Upper lobe of left lung (tissue), 4 donors: ENCODE results near the gene PRDM16.

Experiments
- POLR2A ChIP-seq, 4 donors: fragments of 450-650 bp; IDR thresholded peaks; one replicate each; pipeline ENCODE4 v1.5.1; 2016 to 2017; ENCODE audit warnings: antibody characterized with exemption in 4 of 4, mild to moderate bottlenecking in 2 of 4
- POLR2AphosphoS5 ChIP-seq, 2 donors: sonication (generic); formaldehyde crosslinking; IDR thresholded peaks; one replicate each; pipeline ENCODE4 v1.5.1; 2017; ENCODE audit warnings: antibody characterized with exemption in 2 of 2
- TF ChIP-seq, protein P1 (sequence below), 6 experiments: fragments of 450-650 bp in 4 of 6; fragments of 200-600 bp in 2 of 6; sonication (generic) in 2 of 6; IDR thresholded peaks; one replicate each; pipeline ENCODE4 v1.5.1; 2016 to 2019; ENCODE audit warnings: antibody characterized with exemption in 6 of 6

DNA sequence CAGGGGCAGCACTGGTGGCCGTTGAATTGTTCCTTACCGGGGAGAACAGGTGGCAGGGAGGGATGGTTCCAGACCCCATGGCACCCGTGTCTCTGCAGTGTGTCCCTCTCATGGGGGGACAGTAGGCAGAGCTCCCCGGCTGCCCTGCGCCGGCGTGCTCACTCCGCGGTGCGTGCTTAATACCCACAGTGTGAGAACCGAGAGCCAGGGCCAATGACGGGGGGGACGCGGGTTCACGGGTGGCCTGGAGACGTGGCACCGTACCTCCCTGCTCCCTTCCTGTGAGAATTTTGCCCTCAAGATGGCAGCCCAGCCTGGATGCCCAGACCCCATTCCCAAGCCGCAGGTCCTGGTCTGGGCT lies 47.1 kb downstream of the PRDM16 start:
- TF ChIP-seq POLR2AphosphoS5 (IDR thresholded peaks at IDR 0.05) (no peak), POLR2A (IDR thresholded peaks at IDR 0.05) (no peak)
- TF ChIP-seq, protein P1, sequence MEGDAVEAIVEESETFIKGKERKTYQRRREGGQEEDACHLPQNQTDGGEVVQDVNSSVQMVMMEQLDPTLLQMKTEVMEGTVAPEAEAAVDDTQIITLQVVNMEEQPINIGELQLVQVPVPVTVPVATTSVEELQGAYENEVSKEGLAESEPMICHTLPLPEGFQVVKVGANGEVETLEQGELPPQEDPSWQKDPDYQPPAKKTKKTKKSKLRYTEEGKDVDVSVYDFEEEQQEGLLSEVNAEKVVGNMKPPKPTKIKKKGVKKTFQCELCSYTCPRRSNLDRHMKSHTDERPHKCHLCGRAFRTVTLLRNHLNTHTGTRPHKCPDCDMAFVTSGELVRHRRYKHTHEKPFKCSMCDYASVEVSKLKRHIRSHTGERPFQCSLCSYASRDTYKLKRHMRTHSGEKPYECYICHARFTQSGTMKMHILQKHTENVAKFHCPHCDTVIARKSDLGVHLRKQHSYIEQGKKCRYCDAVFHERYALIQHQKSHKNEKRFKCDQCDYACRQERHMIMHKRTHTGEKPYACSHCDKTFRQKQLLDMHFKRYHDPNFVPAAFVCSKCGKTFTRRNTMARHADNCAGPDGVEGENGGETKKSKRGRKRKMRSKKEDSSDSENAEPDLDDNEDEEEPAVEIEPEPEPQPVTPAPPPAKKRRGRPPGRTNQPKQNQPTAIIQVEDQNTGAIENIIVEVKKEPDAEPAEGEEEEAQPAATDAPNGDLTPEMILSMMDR (IDR thresholded peaks at IDR 0.05), result no peak
